ENCODE measurements around the gene KCNQ1.

DNA sequence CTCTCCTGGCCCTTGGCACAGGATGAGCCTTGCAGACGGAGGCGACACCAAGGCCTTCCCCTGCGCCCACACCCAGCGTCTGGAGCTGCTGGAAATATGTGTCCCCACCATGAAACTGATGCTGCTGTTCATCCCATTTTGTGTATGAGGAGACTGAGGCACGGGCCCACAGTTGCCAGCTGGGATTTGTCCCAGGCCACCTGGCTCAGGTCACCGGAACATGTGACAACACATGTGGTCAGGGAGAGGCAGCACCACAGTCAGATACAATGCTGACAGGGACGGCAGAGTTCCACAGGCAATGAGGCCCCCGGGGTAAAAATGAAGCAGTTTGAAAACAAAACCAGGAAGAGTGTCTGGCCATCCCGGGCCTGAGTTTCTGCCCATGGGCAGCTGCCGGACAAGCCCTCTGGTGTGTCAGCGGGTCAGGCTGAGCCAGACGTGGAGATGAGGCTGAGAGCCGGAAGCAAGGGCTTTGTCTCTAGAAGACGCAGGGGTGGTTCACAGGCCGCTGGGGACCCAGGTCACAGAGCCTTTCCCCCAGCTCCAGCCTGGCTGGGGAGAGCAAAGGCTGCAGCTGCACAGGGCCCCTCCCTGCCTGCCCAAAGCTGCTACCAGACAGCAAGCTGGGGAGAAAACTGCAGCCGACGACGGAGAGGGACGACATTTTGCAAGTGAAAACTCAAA, 360.0 kb downstream of the KCNQ1 start:
- no peak for TF ChIP-seq POLR2A (IDR thresholded peaks at IDR 0.05; ENCODE audit: low read length)
- no peak for TF ChIP-seq GATA1 (IDR thresholded peaks at IDR 0.05; ENCODE audit: low read depth, low read length)
